ENCODE results near the gene BTRC. TPM values are rescaled to one million over a fixed set of nuclear protein-coding genes. Genes with fewer than 3 reads are reported as not detected.
"Not testable (repeated sequence)": the region's sequence is repeated elsewhere in the genome, so short reads cannot be mapped to it uniquely, and the experiment has no call there.

BTRC gene
- total RNA-seq, 1 donor from 2014 or later: 14.2 TPM

DNA sequence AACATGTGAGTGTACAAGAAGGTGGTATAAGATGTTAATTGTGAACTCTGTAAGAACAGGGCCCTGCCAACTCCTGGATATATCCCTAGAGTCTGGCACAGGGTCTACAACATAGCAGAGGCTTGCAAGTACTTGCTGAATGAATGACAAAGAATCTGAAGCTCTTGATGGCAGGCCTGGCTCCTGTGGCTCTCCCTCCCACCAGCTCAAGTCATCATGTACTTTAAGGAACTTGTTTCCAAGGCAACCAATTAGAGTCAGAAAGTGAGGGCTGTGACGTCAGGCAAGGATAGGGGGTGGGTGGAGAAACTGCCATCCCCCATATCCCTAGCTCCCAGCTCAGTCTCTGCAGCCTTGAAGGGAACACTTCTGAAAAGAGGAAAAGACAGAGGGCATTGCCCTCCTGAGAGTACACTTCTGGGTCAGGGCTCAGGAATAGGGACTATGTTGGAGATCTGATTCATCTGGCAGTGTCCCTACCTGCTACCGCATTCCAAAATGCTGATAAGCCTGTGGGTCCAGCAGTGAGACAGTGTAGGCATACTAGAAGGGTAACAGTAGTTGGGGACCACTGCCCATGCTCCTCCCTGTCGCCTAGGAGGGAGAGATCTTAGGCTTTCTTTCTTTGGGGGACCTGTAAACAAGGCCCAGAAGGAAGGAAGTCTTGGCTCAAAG is 34.6 kb upstream of the BTRC start:
- no peak for DNase-seq (ENCODE audit: low read depth)
- TF ChIP-seq, protein P1, sequence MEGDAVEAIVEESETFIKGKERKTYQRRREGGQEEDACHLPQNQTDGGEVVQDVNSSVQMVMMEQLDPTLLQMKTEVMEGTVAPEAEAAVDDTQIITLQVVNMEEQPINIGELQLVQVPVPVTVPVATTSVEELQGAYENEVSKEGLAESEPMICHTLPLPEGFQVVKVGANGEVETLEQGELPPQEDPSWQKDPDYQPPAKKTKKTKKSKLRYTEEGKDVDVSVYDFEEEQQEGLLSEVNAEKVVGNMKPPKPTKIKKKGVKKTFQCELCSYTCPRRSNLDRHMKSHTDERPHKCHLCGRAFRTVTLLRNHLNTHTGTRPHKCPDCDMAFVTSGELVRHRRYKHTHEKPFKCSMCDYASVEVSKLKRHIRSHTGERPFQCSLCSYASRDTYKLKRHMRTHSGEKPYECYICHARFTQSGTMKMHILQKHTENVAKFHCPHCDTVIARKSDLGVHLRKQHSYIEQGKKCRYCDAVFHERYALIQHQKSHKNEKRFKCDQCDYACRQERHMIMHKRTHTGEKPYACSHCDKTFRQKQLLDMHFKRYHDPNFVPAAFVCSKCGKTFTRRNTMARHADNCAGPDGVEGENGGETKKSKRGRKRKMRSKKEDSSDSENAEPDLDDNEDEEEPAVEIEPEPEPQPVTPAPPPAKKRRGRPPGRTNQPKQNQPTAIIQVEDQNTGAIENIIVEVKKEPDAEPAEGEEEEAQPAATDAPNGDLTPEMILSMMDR (conservative IDR thresholded peaks at IDR 0.05; ENCODE audit: low read depth, low read length): no peak
- H3K4me3 ChIP-seq (ENCODE audit: low read depth, low read length): no peak overlapping the region

DNA sequence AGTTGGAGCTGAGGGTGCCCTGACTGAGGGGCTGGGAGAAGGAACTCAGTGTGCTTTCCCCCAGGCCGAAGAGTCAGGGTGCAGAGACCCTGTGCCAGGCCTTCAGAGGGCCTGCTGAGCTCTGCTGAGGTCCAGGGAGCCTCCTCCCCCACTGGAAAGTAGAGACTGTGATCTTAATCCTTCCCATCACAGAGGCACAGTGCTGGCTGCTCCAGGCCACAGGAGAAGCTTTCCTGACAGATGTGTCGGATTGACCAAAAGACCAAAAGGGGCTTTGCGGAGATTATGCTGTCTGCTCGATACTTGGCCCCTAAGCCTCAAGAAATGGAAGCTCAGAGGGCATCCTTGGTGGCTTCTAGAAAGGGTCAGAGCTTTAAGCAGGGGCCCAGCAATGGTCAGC is 32.9 kb upstream of the BTRC start:
- DNase-seq (ENCODE audit: low read depth): no peak
- TF ChIP-seq, protein P1 (conservative IDR thresholded peaks at IDR 0.05; ENCODE audit: low read depth, low read length): no peak
- H3K4me3 ChIP-seq (ENCODE audit: low read depth, low read length): no peak overlapping the region

DNA sequence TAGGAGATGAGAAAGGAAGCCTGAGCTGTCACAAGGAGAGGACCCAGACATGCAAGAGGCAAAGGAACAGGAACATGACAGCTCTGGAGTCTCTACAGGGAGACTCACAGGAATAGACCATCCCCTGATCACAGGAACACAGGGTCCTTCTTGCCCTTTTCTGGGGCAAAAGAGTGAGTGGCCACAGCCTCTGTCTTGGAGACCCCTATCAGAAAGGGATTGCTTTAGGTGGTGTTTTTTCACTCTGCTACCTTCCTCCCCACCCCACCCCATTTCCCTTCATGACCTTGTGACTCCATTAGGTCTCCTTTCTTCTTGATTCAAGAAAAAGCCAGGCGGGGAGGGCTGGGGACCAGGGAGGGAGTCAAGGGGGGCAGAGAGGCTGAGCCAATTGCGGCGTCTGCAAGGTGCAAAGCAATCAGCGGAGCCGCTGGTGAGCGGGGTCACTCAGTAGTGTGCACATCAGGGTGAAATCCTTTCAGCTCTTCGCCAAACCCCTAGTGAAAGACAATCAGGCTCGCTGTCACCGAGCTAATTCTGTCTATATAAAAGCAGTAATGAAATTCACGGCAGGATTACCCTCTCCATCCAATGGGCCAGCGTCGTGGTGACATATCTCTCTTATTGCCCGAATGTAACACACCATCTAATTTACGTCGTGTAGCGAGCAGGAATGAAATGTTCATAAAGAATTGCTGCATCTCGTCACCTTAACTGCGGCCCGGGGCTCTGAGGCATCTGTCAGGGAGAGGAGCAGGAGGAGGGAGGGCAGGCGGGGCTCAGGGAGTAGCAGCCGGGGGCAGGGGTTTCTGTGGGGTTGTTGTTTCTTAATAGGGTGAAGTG is 31.5 kb upstream of the BTRC start:
- no peak overlapping the region for H3K4me3 ChIP-seq (ENCODE audit: low read depth, low read length)
- no peak for DNase-seq (ENCODE audit: low read depth)
- TF ChIP-seq, protein P1 (conservative IDR thresholded peaks at IDR 0.05; ENCODE audit: low read depth, low read length): no peak

DNA sequence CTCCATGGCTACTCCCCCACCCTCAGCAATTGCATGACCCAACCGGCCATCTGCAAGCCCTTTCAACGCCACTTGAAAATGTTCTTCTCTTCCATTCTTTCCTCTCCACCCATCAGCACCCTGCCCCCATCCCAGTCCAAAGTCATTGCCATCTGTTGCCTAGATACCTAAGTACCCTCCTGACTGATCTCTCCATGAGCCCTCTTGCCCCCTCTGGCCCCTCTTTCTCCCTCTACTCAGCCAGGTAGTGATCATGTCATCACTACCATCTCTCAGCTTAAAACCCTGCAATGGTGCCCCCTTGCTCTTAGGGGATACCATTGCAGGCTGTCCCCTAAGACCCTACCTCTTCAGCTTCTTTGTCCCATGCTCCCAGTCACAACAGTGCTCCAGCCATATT is 30.5 kb upstream of the BTRC start:
- TF ChIP-seq, protein P1 (conservative IDR thresholded peaks at IDR 0.05; ENCODE audit: low read depth, low read length): no peak
- no peak for DNase-seq (ENCODE audit: low read depth)
- H3K4me3 ChIP-seq (ENCODE audit: low read depth, low read length): no peak overlapping the region

DNA sequence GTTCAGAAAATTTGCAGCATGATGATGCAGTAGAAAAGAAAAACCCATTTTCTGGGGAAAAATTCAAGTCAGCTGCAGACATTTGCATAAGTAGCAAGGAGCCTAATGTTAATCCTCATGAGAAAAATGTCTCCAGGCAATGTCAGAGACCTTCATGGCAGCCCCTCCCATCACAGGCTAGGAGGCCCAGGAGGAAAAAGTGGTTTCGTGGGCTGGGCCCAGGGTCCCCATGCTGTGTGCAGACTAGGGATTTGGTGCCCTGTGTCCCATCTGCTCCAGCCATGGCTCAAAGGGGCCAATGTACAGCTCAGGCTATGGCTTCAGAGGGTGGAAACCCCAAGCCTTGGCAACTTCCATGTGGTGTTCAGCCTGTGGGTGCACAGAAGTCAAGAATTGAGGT is 26.5 kb upstream of the BTRC start:
- DNase-seq (ENCODE audit: low read depth): not testable (repeated sequence)

DNA sequence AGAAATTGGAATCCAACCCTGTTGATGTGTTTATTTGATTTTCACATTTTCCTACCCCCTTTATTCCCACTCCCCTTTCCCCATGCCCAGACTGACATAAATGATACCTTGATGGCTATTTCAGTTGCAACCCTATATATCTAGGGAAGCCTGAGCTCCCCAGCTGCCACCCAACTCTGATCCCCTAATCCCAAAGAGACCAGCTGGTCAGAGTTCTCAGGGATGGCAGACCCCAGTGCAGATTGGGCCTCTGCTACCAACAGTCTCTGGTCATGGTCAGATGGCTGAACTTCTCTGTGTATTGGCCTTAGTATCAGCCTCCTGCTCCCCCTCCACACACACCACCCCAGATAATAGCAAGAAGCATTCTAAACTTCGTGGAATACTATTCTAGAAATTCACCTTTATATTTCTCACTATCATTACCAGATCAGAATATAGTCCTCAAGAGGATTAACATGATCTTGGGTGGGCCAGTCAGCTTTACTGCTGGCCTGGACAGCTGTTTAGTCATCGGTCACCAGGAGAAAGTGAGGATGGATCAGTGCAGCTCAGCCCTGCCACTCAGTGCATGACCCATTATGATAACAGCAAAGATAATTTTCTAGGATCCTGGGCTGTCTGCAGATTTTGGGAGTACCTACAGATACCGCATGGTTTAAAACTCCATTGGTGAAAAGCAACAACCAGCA is 24.5 kb upstream of the BTRC start:
- no peak overlapping the region for H3K4me3 ChIP-seq (ENCODE audit: low read depth, low read length)
- DNase-seq (ENCODE audit: low read depth): no peak
- TF ChIP-seq, protein P1 (conservative IDR thresholded peaks at IDR 0.05; ENCODE audit: low read depth, low read length): no peak

More for the DNA sequence above, 26.5 kb upstream of the BTRC start:
- not testable (repeated sequence) for H3K4me3 ChIP-seq (ENCODE audit: low read depth, low read length)

DNA sequence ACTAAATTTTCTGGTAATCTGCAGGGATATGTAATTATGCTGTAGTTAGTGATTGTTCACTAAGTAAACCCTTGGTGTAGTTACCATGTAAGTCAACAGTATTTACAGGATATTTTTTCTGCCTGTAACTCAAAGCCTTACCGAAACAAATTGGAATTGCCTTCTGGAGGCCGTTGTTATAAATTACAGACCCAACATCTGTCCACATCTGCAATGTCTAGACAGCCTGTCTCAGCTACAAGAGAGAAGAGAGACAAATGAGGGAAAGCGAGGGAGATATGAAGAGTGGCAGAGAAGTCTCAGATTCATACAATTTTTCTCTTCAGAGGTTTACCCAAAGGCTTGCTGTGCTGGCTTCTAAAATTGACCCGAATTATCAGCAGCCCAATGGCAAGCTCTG is 23.7 kb upstream of the BTRC start:
- TF ChIP-seq, protein P1 (conservative IDR thresholded peaks at IDR 0.05; ENCODE audit: low read depth, low read length): no peak
- no peak for DNase-seq (ENCODE audit: low read depth)
- no peak overlapping the region for H3K4me3 ChIP-seq (ENCODE audit: low read depth, low read length)

Measured in epithelial cell of proximal tubule (primary cell).